Measurements from ENCODE around the gene CLECL1.
"Not testable (repeated sequence)": the region's sequence is repeated elsewhere in the genome, so short reads cannot be mapped to it uniquely, and the experiment has no call there.

Gene CLECL1

DNA sequence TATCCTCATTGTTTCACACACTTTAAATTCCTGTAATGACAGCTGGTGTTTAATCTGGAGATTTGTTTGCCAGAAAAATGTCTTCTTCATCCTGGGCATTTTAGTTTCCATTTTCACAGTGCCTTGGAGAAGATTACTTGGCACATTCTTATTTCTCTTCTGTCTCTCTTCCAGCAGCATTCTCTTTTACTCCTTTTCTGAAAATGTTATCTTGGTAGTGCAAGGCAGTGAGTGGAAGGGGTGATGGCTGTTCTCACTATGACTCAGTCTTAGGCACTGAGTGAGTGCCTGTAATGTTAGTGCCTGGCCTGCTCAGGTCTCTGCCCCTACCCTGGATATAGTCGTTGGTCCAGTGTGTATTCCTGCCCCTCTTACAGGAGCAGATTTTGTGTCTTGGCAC lies 13.1 kb downstream of the CLECL1 start:
- no peak for DNase-seq

DNA sequence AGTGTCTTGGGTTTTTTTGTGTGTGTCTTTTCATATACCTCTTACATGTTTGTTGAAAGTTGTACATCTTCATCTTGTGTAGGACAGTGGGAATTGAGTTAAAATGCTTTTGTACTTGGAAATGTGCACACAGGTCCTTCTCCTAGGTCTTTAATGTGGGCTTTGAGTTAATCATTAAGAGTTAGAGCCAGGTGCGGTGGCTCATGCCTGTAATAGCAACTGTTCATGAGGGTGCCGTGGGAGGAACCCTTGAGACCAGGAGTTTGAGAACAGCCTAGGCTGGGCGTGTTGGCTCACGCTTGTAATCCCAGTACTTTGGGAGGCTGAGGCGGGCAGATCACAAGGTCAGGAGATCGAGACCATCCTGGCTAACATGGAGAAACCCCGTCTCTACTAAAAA lies 13.9 kb downstream of the CLECL1 start:
- DNase-seq: no peak

DNA sequence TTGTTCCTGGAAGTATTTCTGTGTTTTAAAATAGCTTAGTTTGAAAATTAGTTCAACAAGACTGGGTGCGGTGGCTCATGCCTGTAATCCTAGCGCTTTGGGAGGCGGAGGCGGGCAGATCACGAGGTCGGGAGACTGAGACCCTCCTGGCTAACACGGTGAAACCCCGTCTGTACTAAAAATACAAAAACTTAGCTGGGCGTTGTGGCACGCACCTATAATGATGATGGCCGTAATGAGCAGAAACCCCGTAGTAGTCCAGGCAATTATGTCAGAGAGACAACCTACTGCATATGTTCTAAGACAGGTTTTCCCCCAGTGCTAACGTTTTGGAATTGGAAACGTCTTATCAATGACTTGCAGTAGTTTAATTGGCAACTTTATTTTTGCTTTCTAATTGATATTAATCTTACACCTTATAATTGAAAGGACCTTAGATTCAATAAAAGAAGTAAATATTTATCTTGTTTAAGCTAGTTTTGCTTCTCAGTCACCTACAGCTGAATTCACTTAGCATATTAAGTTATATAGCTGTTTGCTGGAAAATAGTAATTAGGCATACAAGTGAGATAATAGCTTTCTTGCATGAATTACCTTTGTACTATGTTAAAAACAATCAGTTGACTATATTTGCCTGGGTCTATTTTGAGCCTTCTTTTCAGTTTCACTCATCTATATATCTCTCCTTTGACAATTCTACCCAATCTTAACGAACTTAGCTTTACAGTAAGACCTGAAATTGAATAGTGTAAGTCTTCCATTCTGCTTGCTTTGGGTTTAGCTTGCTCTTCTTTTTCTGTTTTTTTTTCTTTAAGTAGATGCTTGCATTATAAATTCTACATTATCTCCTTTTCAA lies 15.6 kb downstream of the CLECL1 start:
- no peak for DNase-seq

- DNase-seq: not testable (repeated sequence)
Observed at GRCh38 chr12:9713032-9713558, 19.8 kb downstream of the CLECL1 start.

DNA sequence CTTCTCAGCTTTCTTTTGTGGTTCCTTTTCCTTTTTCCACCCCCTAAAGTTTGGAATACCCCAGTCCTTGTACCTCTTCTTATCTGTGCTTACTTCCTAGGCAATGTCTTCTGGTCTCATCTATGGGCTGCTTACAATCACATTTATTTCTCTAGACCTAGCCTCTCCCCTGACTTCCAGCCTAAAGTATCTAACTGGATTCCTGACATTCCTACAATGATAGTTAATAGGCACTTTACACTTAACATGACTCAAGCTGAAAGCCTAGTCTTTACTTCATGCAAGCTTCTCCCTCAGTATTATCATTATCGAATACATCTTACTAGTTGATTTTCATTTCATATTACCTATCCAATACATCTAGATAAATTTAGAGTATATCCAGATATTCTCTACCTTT lies 21.2 kb downstream of the CLECL1 start:
- no peak for DNase-seq

- DNase-seq: no peak
Observed at GRCh38 chr12:9710584-9711375, 22.1 kb downstream of the CLECL1 start.

DNA sequence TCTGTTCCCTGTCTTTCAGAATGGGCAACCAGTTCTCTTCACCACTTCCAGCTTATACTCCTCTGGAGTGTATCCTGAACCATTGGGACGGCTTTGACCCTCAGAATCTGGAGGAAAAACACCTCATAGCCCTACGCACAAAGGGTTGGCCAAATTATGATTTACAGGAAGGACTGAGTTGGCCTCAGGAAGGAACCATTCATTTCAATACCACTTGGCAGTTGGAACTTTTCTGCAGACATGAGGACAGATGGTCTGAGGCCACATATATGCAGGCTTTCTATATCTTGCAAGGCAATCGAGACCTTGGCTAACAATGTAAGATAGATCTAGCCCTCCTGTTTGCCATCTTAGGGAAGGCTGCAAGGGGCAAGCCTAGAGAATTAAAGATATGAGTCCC lies 24.0 kb downstream of the CLECL1 start:
- DNase-seq: no peak

DNA sequence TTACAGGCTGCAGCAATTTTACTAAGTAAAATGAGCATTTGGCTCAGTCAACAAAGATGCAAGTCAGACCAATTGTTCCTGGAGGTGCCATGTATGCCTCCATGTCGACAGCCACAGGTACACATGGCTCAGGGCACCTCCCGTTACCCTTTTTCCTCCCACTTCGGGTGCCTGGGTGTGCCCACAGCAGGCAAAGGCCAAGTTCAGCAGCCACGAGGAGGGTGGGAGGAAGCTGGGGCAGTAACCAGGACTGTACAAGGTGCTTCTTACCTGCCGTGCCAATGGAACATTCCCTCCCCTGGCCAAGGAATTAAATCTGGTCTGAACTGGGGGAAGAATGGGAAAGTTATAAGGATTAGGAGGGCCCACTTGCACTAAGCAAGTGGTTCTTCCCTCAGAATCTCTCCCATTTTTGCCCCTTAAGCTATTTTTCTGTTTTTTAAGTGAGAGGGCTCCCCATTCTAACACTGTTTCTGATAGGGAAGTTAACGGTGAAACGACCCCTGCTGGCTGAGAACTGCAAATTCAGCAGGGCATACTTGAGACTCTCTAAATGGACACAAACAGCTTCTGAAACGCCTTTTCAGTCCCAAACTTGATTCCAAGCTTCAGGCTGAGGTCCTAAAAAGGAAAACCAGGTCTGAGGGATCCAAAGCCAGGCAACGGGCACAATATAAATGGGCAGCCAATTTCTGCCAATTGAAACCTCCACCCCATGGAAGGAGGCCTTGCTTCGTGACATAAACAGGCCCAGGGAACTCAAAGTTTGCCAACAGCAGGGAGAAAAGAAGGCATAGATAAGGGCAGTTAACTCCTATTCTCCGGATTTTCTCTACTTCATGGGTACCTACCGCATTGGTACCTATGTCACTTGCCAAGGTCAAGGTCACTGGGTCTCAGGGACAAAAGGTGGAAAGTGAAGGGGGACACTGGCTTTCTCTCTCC lies 24.8 kb downstream of the CLECL1 start:
- DNase-seq: peak; percentile 74

DNA sequence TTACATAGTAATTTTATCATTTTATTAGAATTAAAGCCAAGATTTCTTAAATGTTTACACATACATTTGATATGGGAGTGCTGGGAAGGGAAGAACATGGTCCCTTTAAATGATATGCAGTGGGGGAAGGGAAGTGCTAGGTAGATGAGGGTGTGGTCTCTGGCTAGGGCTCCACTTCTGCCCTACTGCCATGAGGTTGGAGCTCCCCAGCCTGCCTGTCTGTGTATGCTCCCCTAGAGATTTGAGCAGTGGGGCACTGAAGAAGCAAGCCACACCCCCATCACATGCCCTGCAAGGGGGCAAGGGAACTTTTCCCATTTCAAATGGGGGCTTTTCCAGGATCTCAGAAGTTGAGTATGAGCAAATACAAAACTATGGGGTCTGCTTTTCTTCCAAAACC lies 25.5 kb downstream of the CLECL1 start:
- DNase-seq: no peak

DNA sequence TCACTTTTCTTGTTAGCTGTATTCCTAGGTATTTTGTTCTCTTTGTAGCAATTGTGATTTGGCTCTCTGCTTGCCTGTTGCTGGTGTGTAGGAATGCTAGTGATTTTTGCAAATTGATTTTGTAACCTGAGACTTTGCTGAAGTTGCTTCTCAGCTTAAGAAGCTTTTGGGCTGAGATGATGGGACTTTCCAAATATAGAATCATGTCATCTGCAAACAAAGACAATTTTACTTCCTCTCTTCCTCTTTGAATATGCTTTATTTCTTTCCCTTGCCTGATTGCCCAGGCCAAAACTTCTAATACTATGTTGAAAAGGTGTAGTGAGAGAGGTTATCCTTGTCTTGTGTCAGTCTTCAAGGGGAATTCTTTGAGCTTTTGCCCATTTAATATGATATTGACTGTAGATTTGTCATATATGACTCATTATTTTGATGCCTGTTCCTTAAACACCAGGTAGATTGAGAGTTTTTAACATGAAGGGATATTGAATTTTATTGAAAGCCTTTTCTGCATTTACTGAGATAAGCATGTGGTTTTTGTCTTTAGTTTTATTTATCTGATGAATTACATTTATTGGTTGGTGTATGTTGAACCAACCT lies 26.7 kb downstream of the CLECL1 start:
- no peak for DNase-seq

DNA sequence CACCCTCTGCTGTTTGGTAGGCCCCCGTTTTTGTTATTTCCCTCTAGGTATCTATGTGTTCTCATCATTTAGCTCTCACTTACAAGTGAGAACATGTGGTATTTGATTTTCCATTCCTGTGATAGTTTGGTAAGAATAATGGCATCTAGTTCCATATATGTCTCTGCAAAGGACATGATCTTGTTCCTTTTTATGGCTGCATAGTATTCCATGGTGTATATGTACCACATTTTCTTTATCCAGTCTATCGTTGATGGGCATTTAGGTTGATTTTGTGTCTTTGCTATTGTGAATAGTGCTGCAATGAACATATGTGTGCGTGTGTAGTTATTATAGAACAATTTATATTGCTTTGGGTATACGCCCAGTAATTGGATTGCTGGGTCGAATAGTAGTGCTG lies 28.3 kb downstream of the CLECL1 start:
- DNase-seq: not testable (repeated sequence)

- DNase-seq: peak; percentile 52
Observed at GRCh38 chr12:9702255-9702654, 30.6 kb downstream of the CLECL1 start.

DNA sequence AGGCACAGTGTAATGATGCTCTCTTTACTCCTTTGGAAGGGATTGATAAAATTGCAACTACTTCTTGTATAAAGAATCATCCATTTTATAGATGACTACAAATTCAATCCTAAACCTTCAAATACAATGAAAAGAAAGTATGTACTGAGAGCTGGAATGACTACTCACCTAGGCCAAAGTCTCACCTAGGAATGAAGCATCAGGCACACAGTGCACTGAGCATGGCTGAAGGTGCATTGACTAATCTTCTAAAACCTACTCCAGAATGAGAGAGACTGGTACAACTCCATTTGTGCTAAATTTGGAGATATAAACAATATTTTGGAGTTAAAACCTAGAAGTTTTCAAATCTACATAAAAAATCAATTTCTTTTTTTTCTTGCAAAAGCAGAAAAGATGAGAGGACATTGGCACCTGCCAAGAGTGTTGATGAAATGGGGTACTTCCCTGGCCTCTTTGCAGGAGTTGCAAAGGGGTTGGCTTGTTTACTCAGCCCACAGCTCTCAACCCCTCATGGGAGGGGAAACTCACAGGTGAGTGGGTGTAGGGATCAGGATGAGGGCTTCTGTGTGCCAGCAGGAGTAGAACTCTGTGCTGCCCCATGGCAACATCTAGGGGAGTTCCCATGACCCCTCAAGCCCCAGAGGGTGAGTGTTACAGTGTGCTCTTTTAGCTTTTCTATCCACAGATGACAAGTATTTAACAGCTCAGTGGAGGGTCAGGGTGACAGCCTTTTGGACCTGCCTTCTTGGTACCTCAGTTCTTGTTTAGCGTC lies 31.3 kb downstream of the CLECL1 start:
- DNase-seq: no peak

GRCh38 chr12:9700606-9700956 lies 32.3 kb downstream of the CLECL1 start:
- no peak for DNase-seq

GRCh38 chr12:9699898-9700605 lies 32.8 kb downstream of the CLECL1 start:
- DNase-seq: no peak

DNA sequence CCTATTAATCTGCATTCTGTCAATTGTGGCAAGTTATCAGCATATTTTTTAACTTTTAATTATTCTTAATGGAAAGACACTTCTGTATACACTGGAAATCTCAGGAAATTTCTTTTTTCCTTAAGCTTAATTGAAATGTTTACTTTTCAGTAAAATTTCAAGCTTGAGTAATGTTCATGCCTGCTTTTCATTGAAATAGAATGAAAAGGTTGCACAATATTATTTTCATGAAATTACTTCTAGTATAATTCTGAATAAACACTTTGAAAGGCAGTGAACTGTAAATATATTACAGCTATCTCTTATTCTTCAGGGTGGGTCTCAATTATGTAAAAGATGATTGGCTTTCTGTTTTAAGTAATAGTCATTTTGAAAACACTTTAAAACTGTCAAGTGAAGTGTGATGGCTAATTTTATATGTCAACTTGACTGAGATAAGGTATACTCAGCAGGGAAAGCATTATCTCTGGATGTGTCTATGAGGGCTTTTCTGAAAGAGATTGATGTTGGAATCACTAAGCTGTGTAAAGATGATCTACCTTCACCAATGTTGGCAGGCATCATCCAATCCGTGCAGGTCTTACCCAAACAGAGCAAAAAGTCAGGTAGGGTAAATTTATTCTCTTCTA lies 33.5 kb downstream of the CLECL1 start:
- no peak for DNase-seq

DNA sequence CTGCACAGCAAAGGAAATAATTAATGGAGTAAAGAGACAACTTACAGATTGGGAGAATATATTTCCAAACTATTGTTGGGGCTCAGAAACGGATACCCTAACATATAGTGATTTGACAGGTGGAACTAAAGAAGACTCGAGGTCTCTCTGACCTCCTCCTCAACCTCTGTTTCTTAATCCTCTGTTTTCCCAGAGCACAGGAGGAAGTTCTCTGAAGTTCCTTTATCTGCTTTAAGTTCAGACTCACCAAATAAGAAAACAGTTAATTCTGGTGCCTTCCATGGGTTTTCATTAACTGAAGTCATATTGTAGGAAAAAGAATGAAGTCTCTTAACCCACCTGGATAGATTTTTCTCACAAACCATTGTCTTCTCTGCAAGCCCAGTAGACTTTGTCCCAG lies 34.2 kb downstream of the CLECL1 start:
- no peak for DNase-seq

- no peak for DNase-seq
Observed at GRCh38 chr12:9697619-9698018, 35.3 kb downstream of the CLECL1 start.

DNA sequence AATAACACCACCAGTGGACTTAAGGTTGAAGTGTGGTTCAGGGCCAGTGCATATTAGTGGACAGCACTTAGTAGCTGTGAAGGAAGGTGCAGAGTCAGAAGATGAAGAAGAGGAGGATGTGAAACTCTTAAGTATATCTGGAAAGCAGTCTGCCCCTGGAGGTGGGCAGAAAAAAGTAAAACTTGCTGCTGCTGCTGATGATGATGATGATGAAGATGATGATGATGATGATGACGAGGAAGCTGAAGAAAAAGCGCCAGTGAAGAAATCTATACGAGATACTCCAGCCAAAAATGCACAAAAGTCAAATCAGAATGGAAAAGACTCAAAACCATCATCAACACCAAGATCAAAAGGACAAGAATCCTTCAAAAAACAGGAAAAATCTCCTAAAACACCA lies 37.2 kb downstream of the CLECL1 start:
- DNase-seq: not testable (repeated sequence)

- DNase-seq: not testable (repeated sequence)
Observed at GRCh38 chr12:9695150-9695549, 37.7 kb downstream of the CLECL1 start.
